AG09309 (cell line): ENCODE measurements around the gene BRD1.

Experiments
- DNase-seq: peaks from one replicate; pipeline ENCODE4 v3.0.0-alpha.2; 2010; ENCODE audit warnings: low read depth
- H3K4me3 ChIP-seq: 2 replicates; pipeline ENCODE4 v1.5.1; 2011; ENCODE audit warnings: mild to moderate bottlenecking, low read depth, low read length, moderate library complexity; ENCODE audit not compliant: control insufficient read depth
- TF ChIP-seq, protein P1 (sequence below): IDR thresholded peaks from 2 replicates; pipeline ENCODE4 v1.5.1; 2011; ENCODE audit warnings: mild to moderate bottlenecking, low read depth, low read length, inconsistent platforms; ENCODE audit not compliant: insufficient read depth, control insufficient read depth; ENCODE audit errors: missing control alignments

BRD1 gene

GRCh38 chr22:49827853-49828598 lies at the start of gene BRD1:
Gene BRD1 (minus strand): TSS chr22:49827873. CDS start chr22:49824317, 3,556 bp downstream.
- TF ChIP-seq, protein P1, sequence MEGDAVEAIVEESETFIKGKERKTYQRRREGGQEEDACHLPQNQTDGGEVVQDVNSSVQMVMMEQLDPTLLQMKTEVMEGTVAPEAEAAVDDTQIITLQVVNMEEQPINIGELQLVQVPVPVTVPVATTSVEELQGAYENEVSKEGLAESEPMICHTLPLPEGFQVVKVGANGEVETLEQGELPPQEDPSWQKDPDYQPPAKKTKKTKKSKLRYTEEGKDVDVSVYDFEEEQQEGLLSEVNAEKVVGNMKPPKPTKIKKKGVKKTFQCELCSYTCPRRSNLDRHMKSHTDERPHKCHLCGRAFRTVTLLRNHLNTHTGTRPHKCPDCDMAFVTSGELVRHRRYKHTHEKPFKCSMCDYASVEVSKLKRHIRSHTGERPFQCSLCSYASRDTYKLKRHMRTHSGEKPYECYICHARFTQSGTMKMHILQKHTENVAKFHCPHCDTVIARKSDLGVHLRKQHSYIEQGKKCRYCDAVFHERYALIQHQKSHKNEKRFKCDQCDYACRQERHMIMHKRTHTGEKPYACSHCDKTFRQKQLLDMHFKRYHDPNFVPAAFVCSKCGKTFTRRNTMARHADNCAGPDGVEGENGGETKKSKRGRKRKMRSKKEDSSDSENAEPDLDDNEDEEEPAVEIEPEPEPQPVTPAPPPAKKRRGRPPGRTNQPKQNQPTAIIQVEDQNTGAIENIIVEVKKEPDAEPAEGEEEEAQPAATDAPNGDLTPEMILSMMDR, result no peak
- no peak for DNase-seq
- H3K4me3 ChIP-seq, result peak within 1 kb of the TSS; percentile 75

GRCh38 chr22:49873228-49873940 lies 45.7 kb upstream of the BRD1 start:
- no peak for DNase-seq
- TF ChIP-seq, protein P1, result no peak
- H3K4me3 ChIP-seq, result no peak overlapping the region

- TF ChIP-seq, protein P1, result no peak
- H3K4me3 ChIP-seq, result no peak overlapping the region
- no peak for DNase-seq
Observed at GRCh38 chr22:49872347-49872746, 44.7 kb upstream of the BRD1 start.

DNA sequence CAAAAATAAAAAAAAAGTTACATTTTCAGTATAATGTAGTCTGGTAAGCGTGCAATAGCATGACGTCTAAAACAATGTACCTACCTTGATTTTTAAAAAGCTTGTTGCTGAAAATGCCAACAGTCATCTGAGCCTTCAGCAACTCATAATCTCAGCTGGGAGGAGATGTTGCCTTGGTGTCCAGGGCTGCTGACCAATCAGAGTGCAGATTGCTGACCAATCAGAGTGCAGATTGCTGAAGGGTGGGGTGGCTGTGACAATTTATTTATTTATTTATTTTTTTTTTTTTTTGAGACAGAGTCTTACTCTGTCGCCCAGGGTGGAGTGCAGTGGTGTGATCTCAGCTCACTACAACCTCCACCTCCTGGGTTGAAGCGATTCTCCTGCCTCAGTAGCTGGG lies 43.8 kb upstream of the BRD1 start:
- DNase-seq, result no peak
- TF ChIP-seq, protein P1, result no peak
- no peak overlapping the region for H3K4me3 ChIP-seq

DNA sequence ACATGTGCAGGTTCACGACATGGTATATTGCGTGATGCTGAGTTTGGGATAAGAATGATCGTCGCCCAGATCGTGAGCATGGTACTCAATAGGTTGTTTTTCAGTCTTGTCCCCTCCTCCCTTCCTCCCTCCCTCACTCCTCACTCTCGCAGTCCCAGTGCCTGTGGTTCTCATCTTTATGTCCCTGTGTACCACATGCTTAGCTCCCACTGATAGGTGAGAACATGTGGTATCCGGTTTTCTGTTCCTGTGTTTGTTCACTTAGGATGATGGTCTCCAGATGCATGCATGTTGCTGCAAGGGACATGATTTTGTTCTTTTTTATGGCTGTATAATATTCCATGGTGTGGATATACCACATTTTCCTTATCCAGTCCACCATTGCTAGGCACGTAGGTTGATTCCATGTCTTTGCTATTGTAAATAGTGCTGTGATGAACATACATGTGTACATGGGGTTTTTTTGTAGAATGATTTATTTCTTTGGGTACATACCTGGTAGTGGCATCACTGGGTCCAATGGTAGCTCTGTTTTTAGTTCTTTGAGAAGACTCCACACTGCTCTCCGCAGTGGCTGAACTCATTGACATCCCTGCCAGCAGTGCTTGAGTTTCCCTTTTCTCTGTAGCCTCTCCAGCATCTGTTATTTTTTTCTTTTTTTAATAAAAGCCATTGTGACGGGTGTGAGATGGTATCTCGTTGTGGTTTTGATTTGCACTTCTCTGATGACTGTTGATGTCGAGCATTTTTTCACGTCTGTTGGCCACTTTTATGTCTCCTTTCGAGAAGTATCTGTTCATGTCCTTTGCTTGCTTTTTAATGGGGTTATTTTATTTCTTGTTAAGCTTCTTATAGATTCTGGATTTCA lies 42.4 kb upstream of the BRD1 start:
- no peak for DNase-seq
- TF ChIP-seq, protein P1, result no peak
- no peak overlapping the region for H3K4me3 ChIP-seq

DNA sequence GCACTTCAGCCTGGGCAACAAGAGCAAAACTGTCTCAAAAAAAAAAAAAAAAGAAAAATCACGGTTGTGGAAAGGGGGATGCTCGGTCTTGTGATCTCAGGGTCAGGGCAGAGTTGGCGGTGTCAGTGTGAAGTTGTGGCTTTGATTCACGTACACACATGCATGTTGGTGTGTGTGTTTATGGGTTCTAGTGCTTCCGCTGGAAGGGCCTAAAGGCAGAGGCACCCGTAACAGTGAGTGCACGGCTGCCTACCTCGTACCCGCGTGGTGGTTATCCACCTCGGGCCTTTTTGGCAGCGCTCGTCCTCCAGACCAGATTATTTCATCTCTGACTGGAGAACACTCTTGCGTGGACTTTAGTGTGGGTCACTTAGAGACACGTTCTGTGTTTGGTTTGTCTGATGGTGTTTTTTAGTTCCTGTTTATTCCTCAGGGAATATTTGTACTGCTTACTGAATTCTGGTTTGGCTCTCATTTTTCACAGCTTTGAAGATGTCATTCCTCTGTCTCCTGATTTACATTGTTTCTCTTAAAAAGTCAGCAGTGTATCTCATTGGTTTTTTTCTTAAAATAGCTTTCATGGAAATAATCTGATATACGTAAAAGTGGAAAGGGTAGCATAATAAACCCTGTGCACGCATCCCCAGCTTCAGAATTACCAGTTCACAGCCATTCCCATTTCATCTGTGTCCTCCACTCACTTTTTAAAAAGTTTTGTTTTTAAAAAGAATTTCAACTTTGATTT lies 41.6 kb upstream of the BRD1 start:
- no peak for DNase-seq
- TF ChIP-seq, protein P1, result no peak
- no peak overlapping the region for H3K4me3 ChIP-seq
